ENCODE data around the gene PLPPR3.

PLPPR3 gene

GRCh38 chr19:793806-794205 lies 27.9 kb downstream of the PLPPR3 start:
- TF ChIP-seq GATA3 (IDR thresholded peaks at IDR 0.05; ENCODE audit: low read depth, low read length) (no peak), GATA2 (IDR thresholded peaks at IDR 0.05; ENCODE audit: low read depth, low read length) (no peak)

GRCh38 chr19:792306-792885 lies 29.4 kb downstream of the PLPPR3 start:
- no peak for TF ChIP-seq GATA2 (IDR thresholded peaks at IDR 0.05; ENCODE audit: low read depth, low read length)

GRCh38 chr19:791567-792305 lies 30.0 kb downstream of the PLPPR3 start:
- TF ChIP-seq GATA2 (IDR thresholded peaks at IDR 0.05; ENCODE audit: low read depth, low read length) (no peak), GATA3 (IDR thresholded peaks at IDR 0.05; ENCODE audit: low read depth, low read length) (no peak)

GRCh38 chr19:791007-791566 lies 30.7 kb downstream of the PLPPR3 start:
- TF ChIP-seq GATA2 (IDR thresholded peaks at IDR 0.05; ENCODE audit: low read depth, low read length) = no peak
- TF ChIP-seq GATA3 (IDR thresholded peaks at IDR 0.05; ENCODE audit: low read depth, low read length) = no peak

- TF ChIP-seq GATA2 (IDR thresholded peaks at IDR 0.05; ENCODE audit: low read depth, low read length) (no peak), GATA3 (IDR thresholded peaks at IDR 0.05; ENCODE audit: low read depth, low read length) (no peak)
Measured at GRCh38 chr19:789701-790060, 32.1 kb downstream of the PLPPR3 start.

- TF ChIP-seq GATA2 (IDR thresholded peaks at IDR 0.05; ENCODE audit: low read depth, low read length) = no peak
- TF ChIP-seq GATA3 (IDR thresholded peaks at IDR 0.05; ENCODE audit: low read depth, low read length) = no peak
Measured at GRCh38 chr19:788983-789700, 32.6 kb downstream of the PLPPR3 start.

GRCh38 chr19:788686-788982 lies 33.1 kb downstream of the PLPPR3 start:
- TF ChIP-seq GATA3 (IDR thresholded peaks at IDR 0.05; ENCODE audit: low read depth, low read length) (no peak), GATA2 (IDR thresholded peaks at IDR 0.05; ENCODE audit: low read depth, low read length) (no peak)

GRCh38 chr19:787536-787935 lies 34.2 kb downstream of the PLPPR3 start:
- TF ChIP-seq GATA2 (IDR thresholded peaks at IDR 0.05; ENCODE audit: low read depth, low read length) = no peak

- TF ChIP-seq GATA2 (IDR thresholded peaks at IDR 0.05; ENCODE audit: low read depth, low read length) (no peak), GATA3 (IDR thresholded peaks at IDR 0.05; ENCODE audit: low read depth, low read length) (no peak)
Measured at GRCh38 chr19:784541-784940, 37.2 kb downstream of the PLPPR3 start.

- no peak for TF ChIP-seq GATA3 (IDR thresholded peaks at IDR 0.05; ENCODE audit: low read depth, low read length)
- TF ChIP-seq GATA2 (IDR thresholded peaks at IDR 0.05; ENCODE audit: low read depth, low read length) = no peak
Measured at GRCh38 chr19:782878-783668, 38.7 kb downstream of the PLPPR3 start.

GRCh38 chr19:782185-782877 lies 39.4 kb downstream of the PLPPR3 start:
- TF ChIP-seq GATA3 (IDR thresholded peaks at IDR 0.05; ENCODE audit: low read depth, low read length) (no peak), GATA2 (IDR thresholded peaks at IDR 0.05; ENCODE audit: low read depth, low read length) (no peak)

- TF ChIP-seq GATA3 (IDR thresholded peaks at IDR 0.05; ENCODE audit: low read depth, low read length) = no peak
- TF ChIP-seq GATA2 (IDR thresholded peaks at IDR 0.05; ENCODE audit: low read depth, low read length) = no peak
Measured at GRCh38 chr19:781800-782184, 40.0 kb downstream of the PLPPR3 start.

- TF ChIP-seq GATA2 (IDR thresholded peaks at IDR 0.05; ENCODE audit: low read depth, low read length) (no peak), GATA3 (IDR thresholded peaks at IDR 0.05; ENCODE audit: low read depth, low read length) (no peak)
Measured at GRCh38 chr19:780935-781334, 40.8 kb downstream of the PLPPR3 start.

All from SH-SY5Y (cell line).